HepG2 (cell line): ENCODE results near the gene CRYGS. TPM values are rescaled to one million over a fixed set of nuclear protein-coding genes. Genes with fewer than 3 reads are reported as not detected.
A peak's percentile ranks its signal among the peaks of the same experiment; 100 is the strongest.

Experiments
- ELK4 ChIP-seq: sonication (generic); formaldehyde crosslinking; IDR thresholded peaks from 2 replicates; pipeline ENCODE4 v1.9.0; 2021; ENCODE audit warnings: missing genetic modification reagents, borderline replicate concordance
- HDAC2 ChIP-seq: sonication (generic); formaldehyde crosslinking; IDR thresholded peaks from 2 replicates; pipeline ENCODE4 v1.4.0; 2020; ENCODE audit warnings: missing genetic modification reagents
- HES4 ChIP-seq: sonication (generic); formaldehyde crosslinking; IDR thresholded peaks from 2 replicates; pipeline ENCODE4 v1.9.0; 2021; ENCODE audit warnings: mild to moderate bottlenecking, missing genetic modification reagents, borderline replicate concordance
- HMG20A ChIP-seq: IDR thresholded peaks from 2 replicates; pipeline ENCODE4 v1.6.1; 2016; ENCODE audit warnings: borderline replicate concordance
- MAFF ChIP-seq: IDR thresholded peaks from 2 replicates; pipeline ENCODE4 v1.6.1; 2011; ENCODE audit warnings: low read depth, low read length, improper control_type of control experiment
- NR2C2 ChIP-seq: sonication (generic); formaldehyde crosslinking; IDR thresholded peaks from 2 replicates; pipeline ENCODE4 v1.4.0; 2020; ENCODE audit warnings: missing genetic modification reagents, mild to moderate bottlenecking, moderate library complexity, borderline replicate concordance
- PAXIP1 ChIP-seq: sonication (generic); formaldehyde crosslinking; conservative IDR thresholded peaks from 2 replicates; pipeline ENCODE4 v1.4.0; 2020; ENCODE audit warnings: mild to moderate bottlenecking, missing genetic modification reagents, moderate library complexity
- SNAPC4 ChIP-seq: sonication (generic); formaldehyde crosslinking; IDR thresholded peaks from 2 replicates; pipeline ENCODE4 v1.4.0; 2020; ENCODE audit warnings: mild to moderate bottlenecking, missing genetic modification reagents
- TRIM24 ChIP-seq: sonication (generic); formaldehyde crosslinking; IDR thresholded peaks from 2 replicates; pipeline ENCODE4 v1.8.0; 2022; ENCODE audit warnings: mild to moderate bottlenecking, missing genetic modification reagents
- ZNF232 ChIP-seq: sonication (generic); formaldehyde crosslinking; IDR thresholded peaks from 2 replicates; pipeline ENCODE4 v1.4.0; 2020; ENCODE audit warnings: missing genetic modification reagents, borderline replicate concordance
- ZNF331 ChIP-seq: sonication (generic); formaldehyde crosslinking; IDR thresholded peaks from 2 replicates; pipeline ENCODE4 v1.4.0; 2020; ENCODE audit warnings: missing genetic modification reagents
- ZNF713 ChIP-seq: sonication (generic); formaldehyde crosslinking; IDR thresholded peaks from 2 replicates; pipeline ENCODE4 v1.4.0; 2020; ENCODE audit warnings: mild to moderate bottlenecking, missing genetic modification reagents
- ZNF792 ChIP-seq: IDR thresholded peaks from 2 replicates; pipeline ENCODE4 v1.6.1; 2016
- polyA plus RNA-seq, 8 experiments: library from polyadenylated mRNA; depleted of rRNA in 3 of 8; stranded (reverse) in 7 of 8; unstranded in 1 of 8; fragments of >200 nt; fragmentation: Illumina TruSeq in 4 of 8; extraction: Trizol in 4 of 8; gene quantifications; 2 replicates each; pipeline versions ENCODE4 v1.2.1 to v1.2.3, GENCODE V29; 2011 to 2016; ENCODE audit warnings: low read depth in 4 of 8, missing spikeins in 1 of 8, mixed read lengths in 1 of 8; ENCODE audit not compliant: insufficient read depth in 1 of 8
- total RNA-seq, 5 experiments: library from RNA; depleted of rRNA; stranded (reverse); fragments of >200 nt; fragmentation: Illumina TruSeq; extraction: Trizol; gene quantifications; 2 replicates each; pipeline ENCODE4 v1.2.3, GENCODE V29; 2016; ENCODE audit warnings: low read depth in 1 of 5
- TF ChIP-seq, protein P1 (sequence below): sonication (generic); formaldehyde crosslinking; IDR thresholded peaks from 2 replicates; pipeline ENCODE4 v1.9.0; 2022; ENCODE audit warnings: missing genetic modification reagents, mild to moderate bottlenecking, borderline replicate concordance
- TF ChIP-seq, protein P2 (sequence below): sonication (generic); formaldehyde crosslinking; IDR thresholded peaks from 2 replicates; pipeline ENCODE4 v1.4.0; 2020; ENCODE audit warnings: missing genetic modification reagents

The CRYGS gene
- total and polyA plus RNA-seq, 2 of the 13 experiments (the other 11 are each of a cell fraction or from before 2014, with no cell fraction given) = 2.1 to 6.7 TPM

- TF ChIP-seq SNAPC4 (CRISPR knock-in tag) (no peak), ZNF331 (0 out of 2 replicates have a peak, but pooled peaks have one; percentile 37), NR2C2 (CRISPR knock-in tag) (no peak), HMG20A (peak; percentile 54; the same call in 1 of the 2 replicates), HES4 (CRISPR knock-in tag) (no peak), PAXIP1 (CRISPR knock-in tag) (peak; percentile 66), ELK4 (CRISPR knock-in tag) (no peak), ZNF792 (0 out of 2 replicates have a peak, but pooled peaks have one; percentile 47), HDAC2 (CRISPR knock-in tag) (peak; percentile 29; the same call in 1 of the 2 replicates), ZNF713 (CRISPR knock-in tag) (no peak), MAFF (0 out of 2 replicates have a peak, but pooled peaks have one; percentile 0), TRIM24 (no peak), ZNF232 (no peak)
- TF ChIP-seq, protein P1, sequence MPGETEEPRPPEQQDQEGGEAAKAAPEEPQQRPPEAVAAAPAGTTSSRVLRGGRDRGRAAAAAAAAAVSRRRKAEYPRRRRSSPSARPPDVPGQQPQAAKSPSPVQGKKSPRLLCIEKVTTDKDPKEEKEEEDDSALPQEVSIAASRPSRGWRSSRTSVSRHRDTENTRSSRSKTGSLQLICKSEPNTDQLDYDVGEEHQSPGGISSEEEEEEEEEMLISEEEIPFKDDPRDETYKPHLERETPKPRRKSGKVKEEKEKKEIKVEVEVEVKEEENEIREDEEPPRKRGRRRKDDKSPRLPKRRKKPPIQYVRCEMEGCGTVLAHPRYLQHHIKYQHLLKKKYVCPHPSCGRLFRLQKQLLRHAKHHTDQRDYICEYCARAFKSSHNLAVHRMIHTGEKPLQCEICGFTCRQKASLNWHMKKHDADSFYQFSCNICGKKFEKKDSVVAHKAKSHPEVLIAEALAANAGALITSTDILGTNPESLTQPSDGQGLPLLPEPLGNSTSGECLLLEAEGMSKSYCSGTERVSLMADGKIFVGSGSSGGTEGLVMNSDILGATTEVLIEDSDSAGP (CRISPR knock-in tag) = no peak
- TF ChIP-seq, protein P2, sequence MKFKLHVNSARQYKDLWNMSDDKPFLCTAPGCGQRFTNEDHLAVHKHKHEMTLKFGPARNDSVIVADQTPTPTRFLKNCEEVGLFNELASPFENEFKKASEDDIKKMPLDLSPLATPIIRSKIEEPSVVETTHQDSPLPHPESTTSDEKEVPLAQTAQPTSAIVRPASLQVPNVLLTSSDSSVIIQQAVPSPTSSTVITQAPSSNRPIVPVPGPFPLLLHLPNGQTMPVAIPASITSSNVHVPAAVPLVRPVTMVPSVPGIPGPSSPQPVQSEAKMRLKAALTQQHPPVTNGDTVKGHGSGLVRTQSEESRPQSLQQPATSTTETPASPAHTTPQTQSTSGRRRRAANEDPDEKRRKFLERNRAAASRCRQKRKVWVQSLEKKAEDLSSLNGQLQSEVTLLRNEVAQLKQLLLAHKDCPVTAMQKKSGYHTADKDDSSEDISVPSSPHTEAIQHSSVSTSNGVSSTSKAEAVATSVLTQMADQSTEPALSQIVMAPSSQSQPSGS (CRISPR knock-in tag) = no peak
Measured at GRCh38 chr3:186525369-186526255, 18.6 kb downstream of the CRYGS start (continued).
